Upper lobe of left lung (tissue), 6 donors: Measurements from ENCODE around the gene CELSR1. TPM values are rescaled to one million over a fixed set of nuclear protein-coding genes. Genes with fewer than 3 reads are reported as not detected.

Experiments
- ATAC-seq, 2 donors: fragments of 200-7000 bp; cut with Tn5 transposase; one replicate each; pipeline ENCODE4 v1.9.1; 2022; ENCODE audit warnings: mild to moderate bottlenecking in 2 of 2, moderate library complexity in 2 of 2; ENCODE audit not compliant: low FRiP score in 2 of 2
- DNase-seq, 2 donors: peaks; one replicate each; pipeline ENCODE4 v3.0.0-alpha.2; 2019 to 2020
- H3K27ac ChIP-seq, 4 donors: fragments of 200-600 bp; sonication (generic); one replicate each; pipeline ENCODE4 v1.5.1; 2016 to 2019
- H3K27me3 ChIP-seq, 4 donors: fragments of 200-600 bp; sonication (generic); one replicate each; pipeline ENCODE4 v1.5.1; 2017 to 2019
- H3K36me3 ChIP-seq, 4 donors: fragments of 200-600 bp; sonication (generic); one replicate each; pipeline ENCODE4 v1.5.1; 2016 to 2019
- H3K4me1 ChIP-seq, 4 donors: fragments of 200-600 bp; sonication (generic); one replicate each; pipeline ENCODE4 v1.5.1; 2018 to 2019
- H3K4me3 ChIP-seq, 4 donors: fragments of 200-600 bp; sonication (generic); one replicate each; pipeline ENCODE4 v1.5.1; 2017 to 2019; ENCODE audit warnings: mild to moderate bottlenecking in 2 of 4, moderate library complexity in 1 of 4
- H3K9me3 ChIP-seq, 4 donors: fragments of 200-600 bp; sonication (generic); one replicate each; pipeline ENCODE4 v1.5.1; 2018 to 2019
- EP300 ChIP-seq, 4 donors: sonication (generic); formaldehyde crosslinking; IDR thresholded peaks; one replicate each; pipeline ENCODE4 v1.5.1; 2017; ENCODE audit warnings: antibody characterized with exemption in 4 of 4, control low read depth in 2 of 4
- POLR2A ChIP-seq, 4 donors: fragments of 450-650 bp; IDR thresholded peaks; one replicate each; pipeline ENCODE4 v1.5.1; 2016 to 2017; ENCODE audit warnings: antibody characterized with exemption in 4 of 4, mild to moderate bottlenecking in 2 of 4
- POLR2AphosphoS5 ChIP-seq, 2 donors: sonication (generic); formaldehyde crosslinking; IDR thresholded peaks; one replicate each; pipeline ENCODE4 v1.5.1; 2017; ENCODE audit warnings: antibody characterized with exemption in 2 of 2
- WGBS, 2 donors: methylation state at CpG; one replicate each; pipeline ENCODE4 v1.1.5; 2017 to 2018; 5-methylcytosine and 5-hydroxymethylcytosine counted together
- total RNA-seq, 6 donors: library from RNA; depleted of rRNA in 4 of 6; stranded (reverse); fragments of >200 nt in 4 of 6; gene quantifications; one replicate each; pipeline versions ENCODE4 v1.1.0 to v1.2.1, GENCODE V29; 2016 to 2021
- TF ChIP-seq, protein P1 (sequence below), 6 experiments: fragments of 450-650 bp in 4 of 6; fragments of 200-600 bp in 2 of 6; sonication (generic) in 2 of 6; IDR thresholded peaks; one replicate each; pipeline ENCODE4 v1.5.1; 2016 to 2019; ENCODE audit warnings: antibody characterized with exemption in 6 of 6
- donor health status: DM: no; HTN: no; CAD: no; lungs with moderate emphysema.
- donor health status: DM: no; HTN: yes; CAD: no; lungs with severe emphysema.

CELSR1 gene
- total RNA-seq, 6 donors from 2014 or later: 45.1 to 145 (median 80.1) TPM

DNA sequence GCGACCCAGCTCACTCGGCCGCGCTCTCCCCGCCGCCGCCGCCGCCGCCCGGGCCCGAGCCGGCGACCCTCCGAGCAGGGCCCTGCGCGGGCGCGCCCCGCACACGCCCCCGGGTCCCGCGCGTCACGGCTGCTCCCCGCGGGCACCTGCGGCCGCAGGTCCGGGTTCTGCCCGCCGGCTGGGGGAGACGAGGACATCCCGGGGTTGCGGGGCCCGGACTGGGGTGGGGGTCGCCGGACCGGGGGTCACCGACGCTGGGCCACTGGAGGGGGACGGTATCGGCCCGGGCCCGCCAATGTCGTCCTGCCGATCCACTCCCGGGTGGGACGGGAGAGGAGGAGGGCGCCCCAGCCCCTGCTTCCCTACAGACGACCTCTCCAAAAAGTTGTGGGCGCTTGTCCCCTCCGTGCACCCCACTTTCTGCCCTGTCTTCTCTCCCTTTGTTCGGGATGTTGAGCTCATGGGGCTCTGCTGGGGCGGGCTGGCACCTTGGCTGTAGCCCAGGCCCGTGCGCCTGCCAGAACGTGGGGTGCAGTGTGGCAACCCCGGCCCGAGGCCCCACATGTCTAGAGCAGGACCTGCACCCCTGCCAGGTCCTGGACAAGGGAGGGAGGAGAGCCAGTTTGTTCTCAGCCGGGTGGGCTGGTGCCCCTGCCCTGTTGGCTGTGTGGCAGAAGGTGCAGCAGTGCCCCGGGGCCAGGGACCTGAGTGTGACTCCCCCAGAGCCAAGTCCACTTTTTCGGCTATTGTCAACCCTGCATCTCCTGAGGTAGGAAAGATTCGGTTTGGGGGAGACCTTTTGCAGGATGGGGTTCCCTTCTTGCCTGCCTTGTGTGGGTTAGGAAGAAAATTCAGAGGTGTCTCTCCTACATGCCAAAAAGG, 40.2 kb upstream of the CELSR1 start:
- TF ChIP-seq, protein P1, sequence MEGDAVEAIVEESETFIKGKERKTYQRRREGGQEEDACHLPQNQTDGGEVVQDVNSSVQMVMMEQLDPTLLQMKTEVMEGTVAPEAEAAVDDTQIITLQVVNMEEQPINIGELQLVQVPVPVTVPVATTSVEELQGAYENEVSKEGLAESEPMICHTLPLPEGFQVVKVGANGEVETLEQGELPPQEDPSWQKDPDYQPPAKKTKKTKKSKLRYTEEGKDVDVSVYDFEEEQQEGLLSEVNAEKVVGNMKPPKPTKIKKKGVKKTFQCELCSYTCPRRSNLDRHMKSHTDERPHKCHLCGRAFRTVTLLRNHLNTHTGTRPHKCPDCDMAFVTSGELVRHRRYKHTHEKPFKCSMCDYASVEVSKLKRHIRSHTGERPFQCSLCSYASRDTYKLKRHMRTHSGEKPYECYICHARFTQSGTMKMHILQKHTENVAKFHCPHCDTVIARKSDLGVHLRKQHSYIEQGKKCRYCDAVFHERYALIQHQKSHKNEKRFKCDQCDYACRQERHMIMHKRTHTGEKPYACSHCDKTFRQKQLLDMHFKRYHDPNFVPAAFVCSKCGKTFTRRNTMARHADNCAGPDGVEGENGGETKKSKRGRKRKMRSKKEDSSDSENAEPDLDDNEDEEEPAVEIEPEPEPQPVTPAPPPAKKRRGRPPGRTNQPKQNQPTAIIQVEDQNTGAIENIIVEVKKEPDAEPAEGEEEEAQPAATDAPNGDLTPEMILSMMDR (IDR thresholded peaks at IDR 0.05): peak in 1 of 6 experiments; percentile 12
- TF ChIP-seq EP300 (IDR thresholded peaks at IDR 0.05) (no peak), POLR2AphosphoS5 (IDR thresholded peaks at IDR 0.05) (no peak)
- no peak for ATAC-seq
- DNase-seq: peak; percentile 25 to 87
- Histone ChIP-seq H3K27ac (peak overlapping the region; percentile 26 to 78 (median 68)), H3K36me3 (no peaks in the 10 kb centered on the region), H3K27me3 (no peaks in the 10 kb centered on the region), H3K9me3 (no peaks in the 10 kb centered on the region), H3K4me1 (peaks cover 50 to 73% (median 64%) of the 10 kb centered on the region in 4 donors), H3K4me3 (peak overlapping the region; percentile 64 to 81 (median 70))
- WGBS, 2 donors: 5 to 11% methylated on average over 7 to 30 of the region's 65 CpGs

DNA sequence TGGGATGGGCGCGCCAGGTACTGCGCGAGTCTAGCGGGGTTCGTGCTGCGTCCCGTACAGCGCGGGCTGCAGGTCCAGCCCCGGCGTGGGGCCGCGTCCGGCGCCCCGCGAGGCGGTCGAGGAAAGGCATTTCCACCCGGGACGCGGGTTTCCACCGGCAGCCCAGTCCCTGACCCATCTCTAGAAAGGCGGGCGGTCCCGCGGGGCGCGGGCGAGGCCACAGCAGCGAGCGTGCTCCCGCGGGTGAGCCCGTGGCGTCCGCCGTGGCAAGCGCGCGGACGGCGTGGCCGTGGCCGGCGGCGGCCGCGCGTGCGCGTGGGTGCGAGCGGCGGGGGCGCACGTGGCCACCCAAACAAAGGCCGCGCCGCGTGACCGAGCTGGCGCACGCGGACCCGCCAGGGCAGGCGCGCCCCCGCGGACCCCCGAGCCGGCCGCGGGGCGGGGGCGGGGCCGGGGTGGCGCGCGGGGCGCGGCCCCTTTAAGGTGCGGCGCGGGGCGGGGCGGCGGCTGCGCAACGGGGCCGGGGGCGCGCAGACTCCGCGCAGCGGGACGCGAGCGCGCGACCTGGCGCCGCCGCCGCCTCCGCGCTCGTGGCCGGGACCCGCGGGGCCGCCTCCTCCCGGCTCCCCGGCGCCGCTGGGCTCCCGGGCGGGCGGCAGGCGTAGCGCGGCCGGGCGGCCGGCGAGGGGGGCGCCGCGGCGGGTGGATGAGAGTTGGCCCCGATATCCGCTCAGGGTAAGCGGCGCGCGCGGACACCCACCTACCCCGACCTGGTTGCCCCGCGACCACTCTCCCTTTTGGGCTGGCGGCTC, 39.3 kb upstream of the CELSR1 start:
- TF ChIP-seq, protein P1 (IDR thresholded peaks at IDR 0.05): peak in 2 of 6 experiments; percentile 8 to 12
- no peak for TF ChIP-seq EP300 (IDR thresholded peaks at IDR 0.05)
- TF ChIP-seq POLR2A (IDR thresholded peaks at IDR 0.05): no peak
- TF ChIP-seq POLR2AphosphoS5 (IDR thresholded peaks at IDR 0.05): no peak
- peak; percentile 57 to 94 for DNase-seq
- no peaks in the 10 kb centered on the region for H3K27me3 ChIP-seq
- H3K4me1 ChIP-seq: peaks cover 44 to 65% (median 57%) of the 10 kb centered on the region in 4 donors
- peak overlapping the region; percentile 64 to 81 (median 70) for H3K4me3 ChIP-seq
- peak in 1 of 2 donors; percentile 65 for ATAC-seq
- 0 to 1% methylated on average over 24 to 39 of the region's 142 CpGs for WGBS, 2 donors
- peaks cover 0 to 6% (median 2%) of the 10 kb centered on the region in 4 donors for H3K9me3 ChIP-seq
- peak overlapping the region in 3 of 4 donors; percentile 51 to 78 (median 75) for H3K27ac ChIP-seq
- H3K36me3 ChIP-seq: no peaks in the 10 kb centered on the region

DNA sequence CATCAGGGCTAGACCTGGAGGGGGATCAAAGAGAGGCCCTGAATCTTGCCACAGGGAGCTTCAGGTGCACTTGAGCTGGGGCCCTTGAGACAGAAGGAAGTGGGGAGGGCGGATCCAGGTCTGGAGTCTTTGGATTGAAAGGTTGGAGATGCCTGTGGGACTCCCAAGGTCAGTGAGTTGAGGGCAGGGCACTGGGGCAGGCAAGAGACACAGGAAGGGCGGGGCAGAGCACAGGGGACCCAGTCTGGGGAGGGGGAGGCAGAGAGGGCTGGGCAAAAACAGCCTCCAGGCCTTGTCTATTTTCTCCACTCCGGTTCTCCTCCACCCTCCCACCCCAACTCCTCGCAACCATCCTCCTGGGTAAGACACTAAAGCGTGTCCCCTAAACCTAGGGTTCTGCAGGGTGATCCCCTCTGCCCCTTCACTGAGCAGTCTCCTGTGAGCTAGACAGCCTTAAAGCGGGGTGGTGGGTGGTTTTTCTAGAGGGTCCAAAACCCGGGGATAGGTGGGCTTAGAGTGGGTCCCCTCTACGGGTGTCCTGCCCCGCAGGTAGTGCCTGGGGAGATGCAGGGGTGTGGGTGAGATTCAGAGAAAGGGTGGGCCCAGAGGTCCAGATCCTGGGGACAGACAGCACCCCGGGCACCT, 38.6 kb upstream of the CELSR1 start:
- H3K36me3 ChIP-seq: no peaks in the 10 kb centered on the region
- DNase-seq (peak in 1 of 2 donors; percentile 63), ATAC-seq (peak; percentile 3 to 64)
- no peaks in the 10 kb centered on the region for H3K27me3 ChIP-seq
- TF ChIP-seq POLR2AphosphoS5 (IDR thresholded peaks at IDR 0.05) (no peak), EP300 (IDR thresholded peaks at IDR 0.05) (no peak), POLR2A (IDR thresholded peaks at IDR 0.05) (no peak)
- TF ChIP-seq, protein P1 (IDR thresholded peaks at IDR 0.05): no peak
- H3K4me3 ChIP-seq: peak overlapping the region; percentile 6 to 73 (median 64)
- peak overlapping the region; percentile 30 to 73 (median 58) for H3K27ac ChIP-seq
- H3K9me3 ChIP-seq: peaks cover 0 to 12% (median 3%) of the 10 kb centered on the region in 4 donors
- 42 to 43% methylated on average over 9 to 10 of the region's 10 CpGs for WGBS, 2 donors
- peaks cover 44 to 57% (median 50%) of the 10 kb centered on the region in 4 donors for H3K4me1 ChIP-seq

DNA sequence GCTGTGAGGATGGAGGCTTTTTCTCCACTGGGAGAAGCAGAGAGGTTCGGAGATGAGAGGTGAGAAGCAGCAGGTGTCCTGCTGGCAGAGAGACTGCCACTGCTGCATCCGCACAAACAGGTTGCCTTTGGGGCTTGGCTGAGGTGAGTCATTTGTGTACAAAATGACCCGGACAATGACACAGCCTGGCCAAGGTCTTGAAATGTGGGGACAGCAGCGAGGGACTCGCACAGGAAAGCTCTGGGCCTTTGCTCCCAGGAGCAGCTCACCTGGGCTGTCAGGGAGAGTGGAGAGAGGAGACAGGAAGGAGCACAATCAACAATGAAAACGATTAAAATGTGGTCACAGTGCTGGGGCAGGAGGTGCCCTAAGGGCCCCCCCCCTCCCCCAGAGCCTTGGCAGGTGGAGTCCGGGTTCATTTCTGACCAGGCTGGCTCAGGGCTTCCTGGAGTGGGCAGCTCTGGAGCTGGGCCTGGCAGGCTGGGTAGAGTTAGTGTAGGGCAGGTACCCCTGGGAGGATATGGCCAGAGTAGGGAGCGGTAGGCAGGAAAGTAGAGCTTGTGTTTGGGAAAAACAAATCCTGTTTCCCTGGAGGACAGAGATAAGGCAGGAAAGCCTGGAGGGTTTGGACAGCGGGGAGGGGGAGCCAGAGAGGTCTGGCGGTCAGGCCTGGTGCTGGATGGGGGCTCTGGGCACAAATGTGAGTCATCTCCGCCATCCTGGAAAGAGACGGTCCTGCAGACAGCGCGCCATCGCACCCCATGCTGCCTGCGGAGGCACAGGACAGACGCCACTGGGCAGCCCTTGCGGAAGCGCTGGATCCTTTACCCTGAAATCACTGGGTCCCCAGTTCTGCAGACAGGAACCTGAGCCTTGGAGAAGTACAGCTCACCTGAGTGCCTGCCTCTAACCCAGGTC, 37.8 kb upstream of the CELSR1 start:
- TF ChIP-seq POLR2AphosphoS5 (IDR thresholded peaks at IDR 0.05): no peak
- TF ChIP-seq POLR2A (IDR thresholded peaks at IDR 0.05): no peak
- WGBS, 2 donors: 45 to 60% methylated on average over 12 to 19 of the region's 19 CpGs
- H3K4me3 ChIP-seq: peak overlapping the region in 1 of 4 donors; percentile 59
- no peaks in the 10 kb centered on the region for H3K27me3 ChIP-seq
- peak overlapping the region; percentile 30 to 60 (median 58) for H3K27ac ChIP-seq
- peak; percentile 59 to 66 for DNase-seq
- no peaks in the 10 kb centered on the region for H3K36me3 ChIP-seq
- ATAC-seq: peak in 1 of 2 donors; percentile 53
- H3K9me3 ChIP-seq: peaks cover 0 to 12% (median 3%) of the 10 kb centered on the region in 4 donors
- peaks cover 42 to 49% (median 45%) of the 10 kb centered on the region in 4 donors for H3K4me1 ChIP-seq
